CD1c-positive myeloid dendritic cell (primary cell): ENCODE results near the gene LMO2.
"Not testable (repeated sequence)": the region's sequence is repeated elsewhere in the genome, so short reads cannot be mapped to it uniquely, and the experiment has no call there.

Source experiments
- DNase-seq: peaks from one replicate; pipeline ENCODE4 v3.0.0-alpha.2; 2016; ENCODE audit errors: extremely low spot score

LMO2 gene

GRCh38 chr11:33861941-33862589, 29.8 kb downstream of the LMO2 start:
- no peak for DNase-seq

- DNase-seq, result no peak
Measured at GRCh38 chr11:33861386-33861785, 30.5 kb downstream of the LMO2 start.

- DNase-seq, result no peak
Measured at GRCh38 chr11:33860926-33861325, 30.9 kb downstream of the LMO2 start.

- DNase-seq, result no peak
Measured at GRCh38 chr11:33859306-33859705, 32.6 kb downstream of the LMO2 start.

- DNase-seq, result peak; percentile 85
Measured at GRCh38 chr11:33857933-33858371, 33.9 kb downstream of the LMO2 start.

GRCh38 chr11:33855500-33855899, 36.4 kb downstream of the LMO2 start:
- no peak for DNase-seq

- DNase-seq, result no peak
Measured at GRCh38 chr11:33848717-33849390, 43.0 kb downstream of the LMO2 start.

- no peak for DNase-seq
Measured at GRCh38 chr11:33847251-33847650, 44.6 kb downstream of the LMO2 start.

GRCh38 chr11:33844236-33844635, 47.6 kb downstream of the LMO2 start:
- DNase-seq, result no peak

- DNase-seq, result no peak
Measured at GRCh38 chr11:33843018-33843417, 48.9 kb downstream of the LMO2 start.

GRCh38 chr11:33842236-33842915, 49.5 kb downstream of the LMO2 start:
- DNase-seq, result no peak

- DNase-seq, result not testable (repeated sequence)
Measured at GRCh38 chr11:33838234-33838633, 53.6 kb downstream of the LMO2 start.

- DNase-seq, result not testable (repeated sequence)
Measured at GRCh38 chr11:33837334-33837733, 54.5 kb downstream of the LMO2 start.

- peak; percentile 24 for DNase-seq
Measured at GRCh38 chr11:33835143-33835878, 56.6 kb downstream of the LMO2 start.

- DNase-seq, result no peak
Measured at GRCh38 chr11:33832676-33833075, 59.2 kb downstream of the LMO2 start.

- no peak for DNase-seq
Measured at GRCh38 chr11:33830903-33831648, 60.8 kb downstream of the LMO2 start.

GRCh38 chr11:33829430-33830141, 62.3 kb downstream of the LMO2 start:
- peak; percentile 64 for DNase-seq

- no peak for DNase-seq
Measured at GRCh38 chr11:33828604-33829429, 63.1 kb downstream of the LMO2 start.

GRCh38 chr11:33827206-33827605, 64.7 kb downstream of the LMO2 start:
- DNase-seq, result no peak
